ENCODE measurements around the gene BPIFB4. TPM values are rescaled to one million over a fixed set of nuclear protein-coding genes. Genes with fewer than 3 reads are reported as not detected.

BPIFB4 gene
- total and polyA plus RNA-seq, 4 donors = 0.25 TPM; not detected in 3

- DNase-seq = no peak
- H3K9ac ChIP-seq (ENCODE audit: insufficient read depth in 1 of 2, low read length in 2 of 2) = no peak overlapping the region
- 70 to 72% methylated on average over 19 of the region's 19 CpGs for WGBS, 2 donors
Observed at GRCh38 chr20:33070111-33071053, 9.1 kb upstream of the BPIFB4 start.

GRCh38 chr20:33071198-33071597 lies 8.2 kb upstream of the BPIFB4 start:
- WGBS, 2 donors = 74 to 93% methylated on average over 5 of the region's 5 CpGs
- ATAC-seq (ENCODE audit: insufficient read depth, low FRiP score) (no peak), DNase-seq (no peak)
- Histone ChIP-seq H3K36me3 (ENCODE audit: control insufficient read depth in 4 of 4, insufficient read depth in 4 of 4, low read length in 4 of 4) (no peaks in the 10 kb centered on the region), H3K27me3 (ENCODE audit: control insufficient read depth in 3 of 3, insufficient read depth in 3 of 3, low read length in 2 of 3) (peaks cover 0 to 8% (median 0%) of the 10 kb centered on the region in 3 donors), H3K4me1 (ENCODE audit: control insufficient read depth in 5 of 5, insufficient read depth in 5 of 5, low read length in 5 of 5) (no peaks in the 10 kb centered on the region), H3K27ac (ENCODE audit: low read depth in 1 of 2, low read length in 1 of 2) (no peak overlapping the region), H3K9ac (ENCODE audit: insufficient read depth in 1 of 2, low read length in 2 of 2) (no peak overlapping the region), H3K4me3 (no peak overlapping the region), H3K9me3 (ENCODE audit: control insufficient read depth in 4 of 4, insufficient read depth in 3 of 4, low read length in 3 of 4) (peaks cover 0 to 3% (median 0%) of the 10 kb centered on the region in 4 donors)
- TF ChIP-seq CTCF (IDR thresholded peaks at IDR 0.05; ENCODE audit: control extremely low read depth, extremely low read depth) = no peak

More at GRCh38 chr20:33070111-33071053, 9.1 kb upstream of the BPIFB4 start:
- TF ChIP-seq CTCF (IDR thresholded peaks at IDR 0.05; ENCODE audit: control extremely low read depth, extremely low read depth) = no peak
- no peak overlapping the region for H3K27ac ChIP-seq (ENCODE audit: low read depth in 1 of 2, low read length in 1 of 2)
- H3K4me1 ChIP-seq (ENCODE audit: control insufficient read depth in 5 of 5, insufficient read depth in 5 of 5, low read length in 5 of 5) = no peaks in the 10 kb centered on the region
- ATAC-seq (ENCODE audit: insufficient read depth, low FRiP score) = no peak
- no peak overlapping the region for H3K4me3 ChIP-seq
- peaks cover 0 to 3% (median 0%) of the 10 kb centered on the region in 4 donors for H3K9me3 ChIP-seq (ENCODE audit: control insufficient read depth in 4 of 4, insufficient read depth in 3 of 4, low read length in 3 of 4)
- H3K27me3 ChIP-seq (ENCODE audit: control insufficient read depth in 3 of 3, insufficient read depth in 3 of 3, low read length in 2 of 3) = peaks cover 0 to 7% (median 0%) of the 10 kb centered on the region in 3 donors
- H3K36me3 ChIP-seq (ENCODE audit: control insufficient read depth in 4 of 4, insufficient read depth in 4 of 4, low read length in 4 of 4) = no peaks in the 10 kb centered on the region

GRCh38 chr20:33072362-33072761 lies 7.1 kb upstream of the BPIFB4 start:
- 87 to 95% methylated on average over 4 of the region's 4 CpGs for WGBS, 2 donors
- H3K27me3 ChIP-seq (ENCODE audit: control insufficient read depth in 3 of 3, insufficient read depth in 3 of 3, low read length in 2 of 3) = peaks cover 0 to 8% (median 0%) of the 10 kb centered on the region in 3 donors
- no peak overlapping the region for H3K27ac ChIP-seq (ENCODE audit: low read depth in 1 of 2, low read length in 1 of 2)
- no peak for ATAC-seq (ENCODE audit: insufficient read depth, low FRiP score)
- H3K4me1 ChIP-seq (ENCODE audit: control insufficient read depth in 5 of 5, insufficient read depth in 5 of 5, low read length in 5 of 5) = no peaks in the 10 kb centered on the region
- H3K9me3 ChIP-seq (ENCODE audit: control insufficient read depth in 4 of 4, insufficient read depth in 3 of 4, low read length in 3 of 4) = peaks cover 0 to 3% (median 0%) of the 10 kb centered on the region in 4 donors
- H3K36me3 ChIP-seq (ENCODE audit: control insufficient read depth in 4 of 4, insufficient read depth in 4 of 4, low read length in 4 of 4) = no peaks in the 10 kb centered on the region
- no peak for TF ChIP-seq CTCF (IDR thresholded peaks at IDR 0.05; ENCODE audit: control extremely low read depth, extremely low read depth)
- no peak for DNase-seq
- no peak overlapping the region for H3K9ac ChIP-seq (ENCODE audit: insufficient read depth in 1 of 2, low read length in 2 of 2)
- H3K4me3 ChIP-seq = no peak overlapping the region
